Keratinocyte (primary cell): Measurements from ENCODE around the gene MAN2B1. TPM values are rescaled to one million over a fixed set of nuclear protein-coding genes. Genes with fewer than 3 reads are reported as not detected.

ENCODE experiments used
- DNase-seq: peaks from one replicate; pipeline ENCODE4 v3.0.0-alpha.2; 2011; ENCODE audit warnings: low read depth, missing footprints, low spot score
- FAIRE-seq: peaks from 2 replicates; lab custom pipeline; 2011; peaks lifted over from hg19 to GRCh38; lab: Jason Lieb, UNC
- H2AFZ ChIP-seq: 2 replicates; pipeline ENCODE4 v1.6.0; 2012; ENCODE audit warnings: low read length, control low read depth, inconsistent platforms; ENCODE audit not compliant: control insufficient read depth
- H3K27ac ChIP-seq: 2 replicates; pipeline ENCODE4 v1.5.1; 2011; ENCODE audit warnings: low read length; ENCODE audit not compliant: control insufficient read depth, insufficient read depth
- H3K27me3 ChIP-seq: 3 replicates; pipeline ENCODE4 v1.6.0; 2011; ENCODE audit warnings: low read length; ENCODE audit not compliant: control insufficient read depth, insufficient read depth; ENCODE audit errors: extremely low read depth
- H3K36me3 ChIP-seq, 2 experiments: 2 replicates in 1 of 2; 3 replicates in 1 of 2; pipeline ENCODE4 v1.5.1; 2011; ENCODE audit warnings: low read length in 2 of 2, mild to moderate bottlenecking in 1 of 2; ENCODE audit not compliant: control insufficient read depth in 2 of 2, insufficient read depth in 2 of 2; ENCODE audit errors: extremely low read depth in 1 of 2
- H3K4me1 ChIP-seq: 3 replicates; pipeline ENCODE4 v1.5.1; 2011; ENCODE audit warnings: low read length; ENCODE audit not compliant: control insufficient read depth, insufficient read depth; ENCODE audit errors: extremely low read depth
- H3K4me2 ChIP-seq: 3 replicates; pipeline ENCODE4 v1.6.0; 2011; ENCODE audit warnings: low read depth, low read length; ENCODE audit not compliant: control insufficient read depth, insufficient read depth; ENCODE audit errors: extremely low read depth
- H3K4me3 ChIP-seq, 3 experiments: fragments of 200-600 bp in 1 of 3; sonication (generic) in 1 of 3; 2 replicates in 2 of 3; 3 replicates in 1 of 3; pipeline ENCODE4 v1.5.1; 2011 to 2016; ENCODE audit warnings: low read length in 3 of 3, mild to moderate bottlenecking in 3 of 3, control low read depth in 2 of 3, inconsistent platforms in 1 of 3, low read depth in 1 of 3, mixed read lengths in 1 of 3, mixed run types in 1 of 3, moderate library complexity in 1 of 3; ENCODE audit not compliant: control insufficient read depth in 2 of 3, insufficient read depth in 2 of 3; ENCODE audit errors: extremely low read depth in 1 of 3
- H3K79me2 ChIP-seq: 2 replicates; pipeline ENCODE4 v1.6.0; 2012; ENCODE audit warnings: low read length; ENCODE audit not compliant: control insufficient read depth, insufficient read depth
- H3K9ac ChIP-seq: 3 replicates; pipeline ENCODE4 v1.6.0; 2011; ENCODE audit warnings: low read length; ENCODE audit not compliant: control insufficient read depth, insufficient read depth; ENCODE audit errors: extremely low read depth
- H3K9me1 ChIP-seq: 3 replicates; pipeline ENCODE4 v1.6.0; 2011; ENCODE audit warnings: low read length; ENCODE audit not compliant: control insufficient read depth, insufficient read depth; ENCODE audit errors: extremely low read depth
- H3K9me3 ChIP-seq: 2 replicates; pipeline ENCODE4 v1.5.1; 2012; ENCODE audit warnings: low read depth, low read length; ENCODE audit not compliant: control insufficient read depth
- H4K20me1 ChIP-seq: 3 replicates; pipeline ENCODE4 v1.6.0; 2011; ENCODE audit warnings: low read length; ENCODE audit not compliant: control insufficient read depth, insufficient read depth; ENCODE audit errors: extremely low read depth
- EZH2 ChIP-seq: IDR thresholded peaks from one replicate; pipeline ENCODE4 v1.6.1; 2012; ENCODE audit warnings: inconsistent platforms, mild to moderate bottlenecking, low read length, moderate library complexity
- dilution Hi-C: fragments of 300-500 bp; cut with MboI; formaldehyde crosslinking; loops from one replicate; pipeline ENCODE4 v1.7.0; 2020; ENCODE audit warnings: low sequenced_read_pairs; ENCODE audit not compliant: extremely low pct_ligation_motif_present
- polyA plus RNA-seq, 5 experiments: library from polyadenylated mRNA; depleted of rRNA in 3 of 5; stranded (reverse) in 3 of 5; stranded (forward) in 1 of 5; unstranded in 1 of 5; fragments of >200 nt; gene quantifications; 1 replicate in 1 of 5; 2 replicates in 3 of 5; 3 replicates in 1 of 5; pipeline versions ENCODE4 v1.2.1 to v1.2.3, GENCODE V29; 2011 to 2012; ENCODE audit warnings: missing spikeins in 2 of 5, low read depth in 1 of 5, low replicate concordance in 1 of 5
- TF ChIP-seq, protein P1 (sequence below), 3 experiments: IDR thresholded peaks in 1 of 3; conservative IDR thresholded peaks in 1 of 3; optimal IDR thresholded peaks in 1 of 3; 2 replicates in 2 of 3; 3 replicates in 1 of 3; pipeline versions ENCODE3 to v1.5.1; 2011; ENCODE audit warnings: low read length in 3 of 3, mild to moderate bottlenecking in 3 of 3, moderate library complexity in 2 of 3, control low read depth in 1 of 3, inconsistent platforms in 1 of 3; ENCODE audit not compliant: insufficient read depth in 2 of 3; ENCODE audit errors: extremely low read depth in 1 of 3

The MAN2B1 gene
- polyA plus RNA-seq, 1 donor (not counting 4 experiments of a cell fraction or from before 2014, with no cell fraction given) = 17.0 TPM

- FAIRE-seq = no peak
- H3K4me1 ChIP-seq = peaks cover 18% of the 10 kb centered on the region
- no peak overlapping the region for H3K4me3 ChIP-seq
- peaks cover 4% of the 10 kb centered on the region for H4K20me1 ChIP-seq
- H3K27me3 ChIP-seq = no peaks in the 10 kb centered on the region
- H2AFZ ChIP-seq = no peak overlapping the region
- no peak for DNase-seq
- H3K27ac ChIP-seq = no peak overlapping the region
- no peaks in the 10 kb centered on the region for H3K9me3 ChIP-seq
- H3K9ac ChIP-seq = no peak overlapping the region
- dilution Hi-C loops = no loop called here
- H3K9me1 ChIP-seq = no peaks in the 10 kb centered on the region
- TF ChIP-seq, protein P1, sequence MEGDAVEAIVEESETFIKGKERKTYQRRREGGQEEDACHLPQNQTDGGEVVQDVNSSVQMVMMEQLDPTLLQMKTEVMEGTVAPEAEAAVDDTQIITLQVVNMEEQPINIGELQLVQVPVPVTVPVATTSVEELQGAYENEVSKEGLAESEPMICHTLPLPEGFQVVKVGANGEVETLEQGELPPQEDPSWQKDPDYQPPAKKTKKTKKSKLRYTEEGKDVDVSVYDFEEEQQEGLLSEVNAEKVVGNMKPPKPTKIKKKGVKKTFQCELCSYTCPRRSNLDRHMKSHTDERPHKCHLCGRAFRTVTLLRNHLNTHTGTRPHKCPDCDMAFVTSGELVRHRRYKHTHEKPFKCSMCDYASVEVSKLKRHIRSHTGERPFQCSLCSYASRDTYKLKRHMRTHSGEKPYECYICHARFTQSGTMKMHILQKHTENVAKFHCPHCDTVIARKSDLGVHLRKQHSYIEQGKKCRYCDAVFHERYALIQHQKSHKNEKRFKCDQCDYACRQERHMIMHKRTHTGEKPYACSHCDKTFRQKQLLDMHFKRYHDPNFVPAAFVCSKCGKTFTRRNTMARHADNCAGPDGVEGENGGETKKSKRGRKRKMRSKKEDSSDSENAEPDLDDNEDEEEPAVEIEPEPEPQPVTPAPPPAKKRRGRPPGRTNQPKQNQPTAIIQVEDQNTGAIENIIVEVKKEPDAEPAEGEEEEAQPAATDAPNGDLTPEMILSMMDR (optimal IDR thresholded peaks at IDR 0.05 in 1 of 3, IDR thresholded peaks at IDR 0.05 in 1 of 3, conservative IDR thresholded peaks at IDR 0.05 in 1 of 3; ENCODE audit: extremely low read depth in 1 of 3, insufficient read depth in 2 of 3, low read length in 3 of 3) = no peak
- TF ChIP-seq EZH2 = no peak
- peaks cover 20 to 31% of the 10 kb centered on the region in 2 experiments for H3K36me3 ChIP-seq
- H3K79me2 ChIP-seq = peaks cover 31% of the 10 kb centered on the region
- no peak overlapping the region for H3K4me2 ChIP-seq
These were observed 6.2 kb upstream of the MAN2B1 start for GRCh38 chr19:12672744-12673143.

GRCh38 chr19:12670159-12670928 lies 3.8 kb upstream of the MAN2B1 start:
- H3K79me2 ChIP-seq = peaks cover 46% of the 10 kb centered on the region
- peaks cover 11 to 22% of the 10 kb centered on the region in 2 experiments for H3K36me3 ChIP-seq
- DNase-seq (no peak), FAIRE-seq (no peak)
- dilution Hi-C loops = no loop called here
- H3K4me2 ChIP-seq = peak overlapping the region; percentile 95
- peak overlapping the region; percentile 92 for H2AFZ ChIP-seq
- H4K20me1 ChIP-seq = no peaks in the 10 kb centered on the region
- peak overlapping the region; percentile 99 for H3K27ac ChIP-seq
- H3K27me3 ChIP-seq = no peaks in the 10 kb centered on the region
- H3K9me3 ChIP-seq = no peaks in the 10 kb centered on the region
- H3K9ac ChIP-seq = peak overlapping the region; percentile 94
- H3K4me3 ChIP-seq = peak overlapping the region; percentile 68 to 100 (median 91)
- peaks cover 34% of the 10 kb centered on the region for H3K4me1 ChIP-seq
- no peak for TF ChIP-seq EZH2
- H3K9me1 ChIP-seq = no peaks in the 10 kb centered on the region
